ENCODE data around the gene ABR.

ABR gene

DNA sequence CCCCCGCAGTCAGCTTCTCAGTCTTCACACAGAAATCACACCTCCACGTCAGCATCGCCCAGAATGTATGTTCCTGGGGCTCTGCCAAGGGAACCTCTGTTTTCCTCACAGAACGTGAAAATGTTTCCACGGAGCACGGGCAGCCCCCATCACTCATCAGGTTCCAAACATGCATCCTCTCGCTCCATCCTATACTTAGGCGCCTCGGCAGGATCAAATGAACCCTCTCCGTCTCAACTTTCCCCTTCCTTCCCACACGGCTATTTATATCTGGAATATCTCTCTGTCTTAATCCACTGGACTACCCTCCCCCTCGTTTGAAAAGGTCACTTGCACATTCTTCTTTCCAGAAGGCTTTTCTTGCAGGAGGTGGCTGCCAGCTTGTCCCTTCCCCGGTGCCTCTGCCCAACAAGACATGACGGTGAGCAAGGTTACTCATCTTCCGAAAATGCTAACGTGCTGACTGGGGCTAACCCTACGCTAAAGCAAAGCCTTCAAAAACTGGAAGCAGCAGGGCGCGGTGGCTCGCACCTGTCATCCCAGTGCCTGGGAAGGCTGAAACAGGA, 221.8 kb downstream of the ABR start:
- DNase-seq (ENCODE audit: low read depth in 1 of 2, low spot score in 1 of 2), result no peak
- no peak overlapping the region for H3K27ac ChIP-seq (replicated peaks)
- TF ChIP-seq, protein P1, sequence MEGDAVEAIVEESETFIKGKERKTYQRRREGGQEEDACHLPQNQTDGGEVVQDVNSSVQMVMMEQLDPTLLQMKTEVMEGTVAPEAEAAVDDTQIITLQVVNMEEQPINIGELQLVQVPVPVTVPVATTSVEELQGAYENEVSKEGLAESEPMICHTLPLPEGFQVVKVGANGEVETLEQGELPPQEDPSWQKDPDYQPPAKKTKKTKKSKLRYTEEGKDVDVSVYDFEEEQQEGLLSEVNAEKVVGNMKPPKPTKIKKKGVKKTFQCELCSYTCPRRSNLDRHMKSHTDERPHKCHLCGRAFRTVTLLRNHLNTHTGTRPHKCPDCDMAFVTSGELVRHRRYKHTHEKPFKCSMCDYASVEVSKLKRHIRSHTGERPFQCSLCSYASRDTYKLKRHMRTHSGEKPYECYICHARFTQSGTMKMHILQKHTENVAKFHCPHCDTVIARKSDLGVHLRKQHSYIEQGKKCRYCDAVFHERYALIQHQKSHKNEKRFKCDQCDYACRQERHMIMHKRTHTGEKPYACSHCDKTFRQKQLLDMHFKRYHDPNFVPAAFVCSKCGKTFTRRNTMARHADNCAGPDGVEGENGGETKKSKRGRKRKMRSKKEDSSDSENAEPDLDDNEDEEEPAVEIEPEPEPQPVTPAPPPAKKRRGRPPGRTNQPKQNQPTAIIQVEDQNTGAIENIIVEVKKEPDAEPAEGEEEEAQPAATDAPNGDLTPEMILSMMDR (IDR thresholded peaks at IDR 0.05; ENCODE audit: insufficient read depth, low read length), result no peak
- no peak for TF ChIP-seq POLR2AphosphoS5 (IDR thresholded peaks at IDR 0.05; ENCODE audit: low read depth)
- TF ChIP-seq SPI1 (IDR thresholded peaks at IDR 0.05; ENCODE audit: borderline replicate concordance, low read depth), result no peak
- TF ChIP-seq, protein P2, sequence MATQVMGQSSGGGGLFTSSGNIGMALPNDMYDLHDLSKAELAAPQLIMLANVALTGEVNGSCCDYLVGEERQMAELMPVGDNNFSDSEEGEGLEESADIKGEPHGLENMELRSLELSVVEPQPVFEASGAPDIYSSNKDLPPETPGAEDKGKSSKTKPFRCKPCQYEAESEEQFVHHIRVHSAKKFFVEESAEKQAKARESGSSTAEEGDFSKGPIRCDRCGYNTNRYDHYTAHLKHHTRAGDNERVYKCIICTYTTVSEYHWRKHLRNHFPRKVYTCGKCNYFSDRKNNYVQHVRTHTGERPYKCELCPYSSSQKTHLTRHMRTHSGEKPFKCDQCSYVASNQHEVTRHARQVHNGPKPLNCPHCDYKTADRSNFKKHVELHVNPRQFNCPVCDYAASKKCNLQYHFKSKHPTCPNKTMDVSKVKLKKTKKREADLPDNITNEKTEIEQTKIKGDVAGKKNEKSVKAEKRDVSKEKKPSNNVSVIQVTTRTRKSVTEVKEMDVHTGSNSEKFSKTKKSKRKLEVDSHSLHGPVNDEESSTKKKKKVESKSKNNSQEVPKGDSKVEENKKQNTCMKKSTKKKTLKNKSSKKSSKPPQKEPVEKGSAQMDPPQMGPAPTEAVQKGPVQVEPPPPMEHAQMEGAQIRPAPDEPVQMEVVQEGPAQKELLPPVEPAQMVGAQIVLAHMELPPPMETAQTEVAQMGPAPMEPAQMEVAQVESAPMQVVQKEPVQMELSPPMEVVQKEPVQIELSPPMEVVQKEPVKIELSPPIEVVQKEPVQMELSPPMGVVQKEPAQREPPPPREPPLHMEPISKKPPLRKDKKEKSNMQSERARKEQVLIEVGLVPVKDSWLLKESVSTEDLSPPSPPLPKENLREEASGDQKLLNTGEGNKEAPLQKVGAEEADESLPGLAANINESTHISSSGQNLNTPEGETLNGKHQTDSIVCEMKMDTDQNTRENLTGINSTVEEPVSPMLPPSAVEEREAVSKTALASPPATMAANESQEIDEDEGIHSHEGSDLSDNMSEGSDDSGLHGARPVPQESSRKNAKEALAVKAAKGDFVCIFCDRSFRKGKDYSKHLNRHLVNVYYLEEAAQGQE (IDR thresholded peaks at IDR 0.05; ENCODE audit: insufficient replicate concordance, low read depth), result no peak
- TF ChIP-seq GABPA (IDR thresholded peaks at IDR 0.05; ENCODE audit: low read depth), result no peak
- H3K27me3 ChIP-seq (ENCODE audit: insufficient read depth, poor library complexity, severe bottlenecking), result no peaks in the 10 kb centered on the region
- H3K4me3 ChIP-seq (replicated peaks; ENCODE audit: insufficient read depth, low read length), result no peak overlapping the region

DNA sequence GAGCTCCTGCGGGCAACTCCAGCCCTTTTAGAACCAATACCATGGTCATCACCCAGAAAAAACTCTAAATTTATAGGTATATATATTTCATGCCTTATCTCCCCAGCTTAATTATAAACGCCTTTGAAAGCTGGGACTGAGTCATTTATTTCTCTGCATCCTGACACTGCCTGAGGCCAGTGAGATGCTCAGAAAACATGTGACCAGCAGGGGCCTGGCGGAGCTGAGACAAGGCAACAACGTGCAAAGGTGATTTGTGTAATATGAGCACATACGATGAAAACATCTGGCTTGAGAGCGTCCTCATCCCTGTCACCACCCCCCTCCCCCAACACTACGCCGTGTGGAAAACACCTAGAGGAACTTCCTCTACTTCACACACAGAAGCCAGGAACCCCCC, 222.9 kb downstream of the ABR start:
- H3K27ac ChIP-seq (replicated peaks), result no peak overlapping the region
- H3K27me3 ChIP-seq (ENCODE audit: insufficient read depth, poor library complexity, severe bottlenecking), result no peaks in the 10 kb centered on the region
- H3K4me3 ChIP-seq (replicated peaks; ENCODE audit: insufficient read depth, low read length), result no peak overlapping the region
- TF ChIP-seq, protein P1 (IDR thresholded peaks at IDR 0.05; ENCODE audit: insufficient read depth, low read length), result no peak
- TF ChIP-seq GABPA (IDR thresholded peaks at IDR 0.05; ENCODE audit: low read depth), result no peak
- TF ChIP-seq, protein P2 (IDR thresholded peaks at IDR 0.05; ENCODE audit: insufficient replicate concordance, low read depth), result no peak
- no peak for TF ChIP-seq POLR2AphosphoS5 (IDR thresholded peaks at IDR 0.05; ENCODE audit: low read depth)
- TF ChIP-seq SPI1 (IDR thresholded peaks at IDR 0.05; ENCODE audit: borderline replicate concordance, low read depth), result no peak
- no peak for DNase-seq (ENCODE audit: low read depth in 1 of 2, low spot score in 1 of 2)

DNA sequence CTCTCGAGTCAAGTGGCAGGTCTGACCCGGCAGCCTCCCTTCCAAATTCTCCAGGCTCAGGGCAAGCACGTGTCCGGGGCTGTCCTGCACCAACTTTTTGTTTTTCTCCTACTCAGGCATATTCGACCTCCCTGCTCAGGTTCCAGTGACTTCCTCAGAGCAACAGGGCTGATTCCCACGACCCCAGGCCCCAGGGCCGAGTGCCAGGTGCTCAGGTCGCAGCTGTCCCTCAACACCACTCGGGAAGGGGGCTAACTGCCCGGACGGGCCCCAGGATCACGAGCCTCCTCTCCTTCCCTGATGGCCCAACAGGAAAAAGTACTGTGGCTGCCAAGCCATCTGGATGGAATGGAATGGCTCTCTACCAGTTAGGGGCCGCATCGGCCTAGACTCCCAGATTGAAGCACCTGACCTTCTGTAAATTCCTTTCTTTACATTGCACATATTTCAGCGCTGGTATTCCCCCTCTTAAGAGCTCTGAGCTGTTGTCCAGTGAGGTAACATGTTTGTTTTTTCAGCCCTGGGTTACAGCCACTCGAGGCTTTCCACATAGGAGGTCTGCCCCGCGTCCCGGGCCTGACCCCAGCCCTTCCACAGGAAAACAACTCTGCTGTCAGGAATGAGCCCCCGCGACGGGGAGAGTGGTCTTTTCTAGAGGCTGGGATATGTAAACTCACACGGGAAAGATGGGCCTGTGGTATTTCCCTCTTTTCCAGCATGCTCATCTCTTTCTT, 225.2 kb downstream of the ABR start:
- no peak overlapping the region for H3K4me3 ChIP-seq (replicated peaks; ENCODE audit: insufficient read depth, low read length)
- H3K27me3 ChIP-seq (ENCODE audit: insufficient read depth, poor library complexity, severe bottlenecking), result no peaks in the 10 kb centered on the region
- H3K27ac ChIP-seq (replicated peaks), result no peak overlapping the region
- TF ChIP-seq, protein P2 (IDR thresholded peaks at IDR 0.05; ENCODE audit: insufficient replicate concordance, low read depth), result no peak
- TF ChIP-seq GABPA (IDR thresholded peaks at IDR 0.05; ENCODE audit: low read depth), result no peak
- TF ChIP-seq, protein P1 (IDR thresholded peaks at IDR 0.05; ENCODE audit: insufficient read depth, low read length), result no peak
- no peak for TF ChIP-seq POLR2AphosphoS5 (IDR thresholded peaks at IDR 0.05; ENCODE audit: low read depth)
- no peak for TF ChIP-seq SPI1 (IDR thresholded peaks at IDR 0.05; ENCODE audit: borderline replicate concordance, low read depth)
- no peak for DNase-seq (ENCODE audit: low read depth in 1 of 2, low spot score in 1 of 2)

Measured in HL-60 (cell line).